Right forelimb (tissue), 1 donor: Measurements from ENCODE around the gene RABGAP1.

ENCODE experiments used
- DNase-seq: peaks from one replicate; pipeline ENCODE4 v3.0.0-alpha.2; 2018

RABGAP1 gene

GRCh38 chr9:123011380-123011779 is 70.6 kb downstream of the RABGAP1 start:
- no peak for DNase-seq

- no peak for DNase-seq
These were observed 71.2 kb downstream of the RABGAP1 start for GRCh38 chr9:123011878-123012528.

GRCh38 chr9:123016631-123017030 is 75.8 kb downstream of the RABGAP1 start:
- DNase-seq: no peak

- no peak for DNase-seq
These were observed 80.0 kb downstream of the RABGAP1 start for GRCh38 chr9:123020796-123021195.

GRCh38 chr9:123026425-123026824 is 85.6 kb downstream of the RABGAP1 start:
- no peak for DNase-seq

- DNase-seq: no peak
These were observed 86.7 kb downstream of the RABGAP1 start for GRCh38 chr9:123027517-123027916.

- no peak for DNase-seq
These were observed 87.3 kb downstream of the RABGAP1 start for GRCh38 chr9:123028136-123028535.

- no peak for DNase-seq
These were observed 88.2 kb downstream of the RABGAP1 start for GRCh38 chr9:123028973-123029372.

GRCh38 chr9:123031963-123032362 is 91.1 kb downstream of the RABGAP1 start:
- no peak for DNase-seq

- no peak for DNase-seq
These were observed 92.5 kb downstream of the RABGAP1 start, which contains the start of gene GPR21 for GRCh38 chr9:123033352-123033751. Gene GPR21, plus strand, starts transcription at chr9:123033667. Its CDS starts 900 bp downstream, at chr9:123034567.

GRCh38 chr9:123033864-123034601 is 93.2 kb downstream of the RABGAP1 start:
- DNase-seq: no peak

GRCh38 chr9:123034881-123035510 is 94.2 kb downstream of the RABGAP1 start:
- DNase-seq: no peak

- DNase-seq: no peak
These were observed 95.0 kb downstream of the RABGAP1 start for GRCh38 chr9:123035791-123036190.

GRCh38 chr9:123036893-123037545 is 96.2 kb downstream of the RABGAP1 start:
- no peak for DNase-seq

GRCh38 chr9:123039617-123040219 is 98.9 kb downstream of the RABGAP1 start:
- DNase-seq: no peak

- DNase-seq: no peak
These were observed 100.0 kb downstream of the RABGAP1 start for GRCh38 chr9:123040801-123041200.

GRCh38 chr9:123041489-123041888 is 100.7 kb downstream of the RABGAP1 start:
- DNase-seq: no peak

GRCh38 chr9:123043081-123043939 is 102.5 kb downstream of the RABGAP1 start:
- no peak for DNase-seq

- no peak for DNase-seq
These were observed 103.8 kb downstream of the RABGAP1 start for GRCh38 chr9:123044586-123044985.

- no peak for DNase-seq
These were observed 105.8 kb downstream of the RABGAP1 start for GRCh38 chr9:123046406-123047195.

- no peak for DNase-seq
These were observed 107.9 kb downstream of the RABGAP1 start for GRCh38 chr9:123048748-123049147.
